Measurements from ENCODE around the gene INPP5F. TPM values are rescaled to one million over a fixed set of nuclear protein-coding genes. Genes with fewer than 3 reads are reported as not detected.

Gene INPP5F
- polyA plus RNA-seq, 1 experiment = 4.1 TPM

DNA sequence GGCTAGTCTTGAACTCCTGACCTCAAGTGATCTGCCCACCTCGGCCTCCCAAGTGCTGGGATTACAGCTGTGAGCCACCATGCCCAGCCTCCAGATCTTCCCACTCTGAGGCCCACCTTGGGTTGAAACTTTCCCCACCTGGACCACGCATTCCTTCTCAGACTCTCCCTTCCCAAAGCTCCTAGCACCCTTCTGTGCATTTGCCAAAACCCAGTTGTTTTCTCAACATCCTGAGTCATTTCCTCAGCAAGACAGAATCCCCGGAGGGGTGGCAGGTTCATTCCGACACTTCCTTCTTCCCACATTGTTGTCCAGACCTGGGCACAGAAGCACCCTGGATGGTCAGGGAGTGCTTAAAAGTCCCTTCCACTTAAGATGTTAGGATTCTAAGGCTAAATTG, 45.8 kb upstream of the INPP5F start:
- DNase-seq (ENCODE audit: low read depth) = peak; percentile 55
- ChIA-PET POLR2A (no interaction called here), CTCF (interaction anchor here (1.7 kb wide), 2 partner anchors 63 to 72 kb away, joined by 4 to 6 read pairs; no protein-coding TSS in a partner anchor)
- TF ChIP-seq, protein P1, sequence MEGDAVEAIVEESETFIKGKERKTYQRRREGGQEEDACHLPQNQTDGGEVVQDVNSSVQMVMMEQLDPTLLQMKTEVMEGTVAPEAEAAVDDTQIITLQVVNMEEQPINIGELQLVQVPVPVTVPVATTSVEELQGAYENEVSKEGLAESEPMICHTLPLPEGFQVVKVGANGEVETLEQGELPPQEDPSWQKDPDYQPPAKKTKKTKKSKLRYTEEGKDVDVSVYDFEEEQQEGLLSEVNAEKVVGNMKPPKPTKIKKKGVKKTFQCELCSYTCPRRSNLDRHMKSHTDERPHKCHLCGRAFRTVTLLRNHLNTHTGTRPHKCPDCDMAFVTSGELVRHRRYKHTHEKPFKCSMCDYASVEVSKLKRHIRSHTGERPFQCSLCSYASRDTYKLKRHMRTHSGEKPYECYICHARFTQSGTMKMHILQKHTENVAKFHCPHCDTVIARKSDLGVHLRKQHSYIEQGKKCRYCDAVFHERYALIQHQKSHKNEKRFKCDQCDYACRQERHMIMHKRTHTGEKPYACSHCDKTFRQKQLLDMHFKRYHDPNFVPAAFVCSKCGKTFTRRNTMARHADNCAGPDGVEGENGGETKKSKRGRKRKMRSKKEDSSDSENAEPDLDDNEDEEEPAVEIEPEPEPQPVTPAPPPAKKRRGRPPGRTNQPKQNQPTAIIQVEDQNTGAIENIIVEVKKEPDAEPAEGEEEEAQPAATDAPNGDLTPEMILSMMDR (IDR thresholded peaks at IDR 0.05; ENCODE audit: insufficient read depth, low read depth, low read length) = no peak
- Histone ChIP-seq H3K4me3 (ENCODE audit: low read depth, low read length) (no peak overlapping the region), H3K27me3 (ENCODE audit: control insufficient read depth, insufficient read depth, low read length) (no peaks in the 10 kb centered on the region), H3K36me3 (ENCODE audit: control insufficient read depth, insufficient read depth, low read length) (peaks cover 10% of the 10 kb centered on the region)

DNA sequence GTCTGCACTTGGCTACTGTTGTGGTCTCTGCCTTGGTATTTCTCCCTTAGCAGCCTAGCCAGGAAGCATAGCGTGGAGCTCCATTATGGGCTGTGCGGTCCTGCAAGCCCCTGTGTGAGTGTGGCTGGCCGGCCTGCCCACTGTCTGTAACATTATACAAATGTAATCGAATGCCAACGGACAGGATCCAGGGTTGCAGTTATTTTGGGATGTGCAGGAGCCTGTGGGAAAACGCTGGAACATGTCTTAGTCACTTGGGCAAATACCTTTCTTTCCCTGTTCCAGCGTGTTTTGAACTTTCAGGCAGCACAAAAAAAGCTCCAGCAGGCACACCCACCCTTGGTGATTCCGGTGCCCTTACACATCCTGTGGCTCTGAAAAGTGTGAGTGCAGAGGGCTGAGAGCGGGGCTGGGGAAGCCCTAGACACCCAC, 45.2 kb upstream of the INPP5F start:
- POLR2A ChIA-PET = no interaction called here
- H3K4me3 ChIP-seq (ENCODE audit: low read depth, low read length) = no peak overlapping the region
- H3K36me3 ChIP-seq (ENCODE audit: control insufficient read depth, insufficient read depth, low read length) = peaks cover 10% of the 10 kb centered on the region
- CTCF ChIA-PET = interaction anchor here (1.7 kb wide), 2 partner anchors 64 to 73 kb away, joined by 4 to 6 read pairs; no protein-coding TSS in a partner anchor
- no peaks in the 10 kb centered on the region for H3K27me3 ChIP-seq (ENCODE audit: control insufficient read depth, insufficient read depth, low read length)
- TF ChIP-seq, protein P1 (IDR thresholded peaks at IDR 0.05; ENCODE audit: insufficient read depth, low read depth, low read length) = no peak
- DNase-seq (ENCODE audit: low read depth) = no peak

DNA sequence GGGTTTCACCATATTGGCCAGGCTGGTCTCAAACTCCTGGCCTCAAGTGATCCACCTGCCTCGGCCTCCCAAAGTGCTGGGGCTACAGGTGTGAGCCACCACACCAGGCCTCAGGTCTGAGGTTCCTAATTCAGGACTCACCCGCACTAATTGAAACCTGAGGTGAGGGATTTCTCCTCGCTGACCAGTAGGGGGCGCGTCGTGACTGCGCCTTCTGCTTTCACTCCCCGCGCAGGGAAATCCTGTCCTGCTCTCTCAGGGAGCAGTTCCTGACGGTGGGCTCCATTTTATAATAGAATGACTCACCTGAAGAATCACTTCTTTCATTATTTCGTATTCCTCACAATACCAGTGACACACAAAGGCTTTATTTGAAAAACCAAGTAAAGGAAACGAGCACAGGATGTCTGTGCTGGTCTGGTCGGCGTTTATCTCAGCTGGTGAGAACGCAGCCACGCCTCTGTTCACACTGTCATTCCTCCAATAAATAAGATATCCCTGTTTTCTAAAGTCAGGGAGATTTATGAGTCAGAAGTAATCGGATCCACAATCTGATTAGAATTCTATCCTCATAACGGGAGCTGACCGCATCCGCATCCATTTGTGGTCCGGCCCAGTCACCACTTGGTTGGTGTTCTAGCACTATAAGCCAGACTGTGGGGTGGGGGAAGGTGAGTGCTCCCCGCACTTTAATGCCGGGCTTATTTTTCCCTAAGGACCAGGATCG, 39.2 kb upstream of the INPP5F start:
- Histone ChIP-seq H3K36me3 (ENCODE audit: control insufficient read depth, insufficient read depth, low read length) (no peaks in the 10 kb centered on the region), H3K4me3 (ENCODE audit: low read depth, low read length) (peak overlapping the region; percentile 32), H3K27me3 (ENCODE audit: control insufficient read depth, insufficient read depth, low read length) (no peaks in the 10 kb centered on the region; the same call in 1 of the 2 replicates)
- TF ChIP-seq, protein P1 (IDR thresholded peaks at IDR 0.05; ENCODE audit: insufficient read depth, low read depth, low read length) = peak; percentile 90
- DNase-seq (ENCODE audit: low read depth) = peak; percentile 65
- ChIA-PET POLR2A (no interaction called here), CTCF (interaction anchor here (0.6 to 3.1 kb wide), 32 partner anchors 9 to 670 kb away, joined by 3 to 23 read pairs (median 4); partner anchors contain the start of gene INPP5F)

DNA sequence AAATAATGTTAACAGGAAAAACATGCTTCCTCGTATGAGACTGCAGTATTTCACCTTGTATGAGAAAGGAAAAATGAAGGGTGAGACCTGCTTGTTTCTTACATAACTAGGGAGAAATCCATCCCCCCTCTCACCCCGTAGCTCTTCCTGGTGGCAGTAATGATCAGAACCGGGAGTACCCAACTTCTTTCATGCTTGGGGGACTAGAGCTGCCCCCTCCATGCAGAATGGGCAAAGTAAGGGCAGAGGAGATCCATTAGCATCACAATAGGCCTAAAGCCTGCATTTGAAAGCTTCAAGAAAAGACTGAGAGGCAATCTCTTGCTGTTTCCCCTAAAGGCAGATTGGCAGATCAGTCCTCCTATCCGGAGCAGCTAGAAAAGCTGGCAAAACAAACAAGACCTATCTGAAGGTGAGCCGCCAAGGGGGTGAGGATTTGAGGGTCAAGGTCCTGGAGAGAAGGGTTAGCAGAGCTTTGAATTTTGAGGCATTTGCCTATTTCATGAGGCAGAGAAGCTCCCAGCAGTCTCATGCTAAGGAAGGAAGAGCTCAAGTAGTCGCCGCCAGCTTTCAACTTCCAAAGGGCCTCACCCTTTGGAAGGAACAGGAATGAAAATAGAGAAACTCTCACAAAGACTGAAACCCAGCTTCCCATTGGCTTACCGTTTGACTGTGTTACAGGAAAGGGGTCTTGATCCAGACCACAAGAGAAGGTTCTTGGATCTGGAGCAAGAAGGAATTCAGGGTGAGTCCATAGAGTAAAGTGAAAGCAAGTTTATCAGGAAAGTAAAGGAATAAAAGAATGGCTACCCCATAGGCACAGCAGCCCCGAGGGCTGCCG, 38.4 kb upstream of the INPP5F start:
- TF ChIP-seq, protein P1 (IDR thresholded peaks at IDR 0.05; ENCODE audit: insufficient read depth, low read depth, low read length) = no peak
- Histone ChIP-seq H3K27me3 (ENCODE audit: control insufficient read depth, insufficient read depth, low read length) (no peaks in the 10 kb centered on the region; the same call in 1 of the 2 replicates), H3K36me3 (ENCODE audit: control insufficient read depth, insufficient read depth, low read length) (no peaks in the 10 kb centered on the region), H3K4me3 (ENCODE audit: low read depth, low read length) (no peak overlapping the region)
- ChIA-PET CTCF (interaction anchor here (0.8 to 3.1 kb wide), 24 partner anchors 8 to 669 kb away, joined by 3 to 23 read pairs (median 5); partner anchors contain the start of gene INPP5F), POLR2A (no interaction called here)
- no peak for DNase-seq (ENCODE audit: low read depth)

DNA sequence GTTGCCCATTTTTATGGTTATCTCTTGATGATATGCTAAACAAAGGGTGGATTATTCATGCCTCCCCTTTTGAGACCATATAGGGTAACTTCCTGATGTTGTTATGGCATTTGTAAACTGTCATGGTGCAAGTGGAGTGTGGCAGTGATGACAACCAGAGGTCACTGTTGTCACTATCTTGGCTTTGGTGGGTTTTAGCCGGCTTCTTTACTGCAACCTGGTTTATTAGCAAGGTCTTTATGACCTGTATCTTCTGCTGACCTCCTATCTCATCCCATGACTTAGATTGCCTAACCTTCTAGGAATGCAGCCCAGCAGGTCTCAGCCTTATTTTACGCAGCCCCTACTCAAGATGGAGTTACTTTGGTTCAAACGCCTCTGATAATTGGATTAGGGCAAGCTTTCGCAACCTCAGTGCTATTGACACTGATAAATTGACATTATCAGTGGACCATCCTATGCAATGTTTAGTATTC, 37.8 kb upstream of the INPP5F start:
- TF ChIP-seq, protein P1 (IDR thresholded peaks at IDR 0.05; ENCODE audit: insufficient read depth, low read depth, low read length) = no peak

More for the DNA sequence above, 37.8 kb upstream of the INPP5F start:
- Histone ChIP-seq H3K27me3 (ENCODE audit: control insufficient read depth, insufficient read depth, low read length) (no peaks in the 10 kb centered on the region; the same call in 1 of the 2 replicates), H3K36me3 (ENCODE audit: control insufficient read depth, insufficient read depth, low read length) (no peaks in the 10 kb centered on the region), H3K4me3 (ENCODE audit: low read depth, low read length) (no peak overlapping the region)
- ChIA-PET CTCF (interaction anchor here (0.8 to 3.1 kb wide), 10 partner anchors 11 to 489 kb away, joined by 3 to 23 read pairs (median 6); partner anchors contain the start of gene INPP5F), POLR2A (no interaction called here)
- DNase-seq (ENCODE audit: low read depth) = no peak
